PC-3 (cell line): Measurements from ENCODE around the gene SP1. TPM values are rescaled to one million over a fixed set of nuclear protein-coding genes. Genes with fewer than 3 reads are reported as not detected.

ENCODE experiments used
- ATAC-seq: fragments of 200-7000 bp; cut with Tn5 transposase; 2 replicates; pipeline ENCODE4 v1.9.1; 2020; ENCODE audit warnings: mild to moderate bottlenecking, moderate library complexity
- BruUV-seq: library from RNA; stranded (reverse); fragments of 400-500 nt; replicated peaks from 2 replicates; lab custom pipeline; 2021; lab: Mats Ljungman, UMichigan
- CTCF ChIA-PET: fragments of 300-600 bp; sonication (Branson Sonifier 250); formaldehyde crosslinking; loops from one replicate; lab custom pipeline; 2022; ENCODE audit warnings: antibody characterized with exemption; lab: Charles Lee
- POLR2A ChIA-PET: fragments of 300-600 bp; sonication (Branson Sonifier 250); formaldehyde crosslinking; loops from one replicate; lab custom pipeline; 2022; ENCODE audit warnings: antibody characterized with exemption; ENCODE audit not compliant: unreplicated experiment; lab: Charles Lee
- DNase-seq: peaks from one replicate; pipeline ENCODE4 v3.0.0-alpha.2; 2015
- H2AFZ ChIP-seq: fragments of 300-600 bp; sonication (generic); 2 replicates; pipeline ENCODE4 v1.6.0; 2016; ENCODE audit warnings: antibody characterized with exemption, low read length
- H3F3A ChIP-seq: fragments of 300-600 bp; sonication (generic); one replicate; pipeline ENCODE4 v1.6.0; 2017; ENCODE audit warnings: antibody characterized with exemption, low read length, control low read depth, mild to moderate bottlenecking; ENCODE audit not compliant: unreplicated experiment
- H3K27ac ChIP-seq: fragments of 300-600 bp; sonication (generic); 2 replicates; pipeline ENCODE4 v1.5.1; 2016; ENCODE audit warnings: mild to moderate bottlenecking, low read length
- H3K27me3 ChIP-seq: fragments of 300-600 bp; sonication (generic); 2 replicates; pipeline ENCODE4 v1.6.1; 2016; ENCODE audit warnings: low read length, mixed read lengths
- H3K36me3 ChIP-seq: fragments of 300-600 bp; sonication (generic); 2 replicates; pipeline ENCODE4 v1.6.1; 2016; ENCODE audit warnings: low read depth, mixed run types, low read length, mixed read lengths
- H3K4me1 ChIP-seq: fragments of 300-600 bp; sonication (generic); 2 replicates; pipeline ENCODE4 v1.5.1; 2016; ENCODE audit warnings: low read length; ENCODE audit not compliant: insufficient read depth
- H3K4me2 ChIP-seq: fragments of 300-600 bp; sonication (generic); 2 replicates; pipeline ENCODE4 v1.6.0; 2016; ENCODE audit warnings: low read length
- H3K4me3 ChIP-seq: fragments of 300-600 bp; sonication (generic); 2 replicates; pipeline ENCODE4 v1.5.1; 2016; ENCODE audit warnings: mild to moderate bottlenecking, low read length, mixed read lengths
- H3K79me2 ChIP-seq: fragments of 300-600 bp; sonication (generic); 2 replicates; pipeline ENCODE4 v1.6.1; 2017; ENCODE audit warnings: low read length, mixed read lengths
- H3K9ac ChIP-seq: fragments of 300-600 bp; sonication (generic); 2 replicates; pipeline ENCODE4 v1.6.0; 2016; ENCODE audit warnings: mild to moderate bottlenecking, low read length
- H3K9me2 ChIP-seq: fragments of 300-600 bp; sonication (generic); replicated peaks from 2 replicates; pipeline ENCODE4 v1.6.1; 2016; ENCODE audit warnings: mixed run types, low read length, mixed read lengths
- H3K9me3 ChIP-seq: fragments of 300-600 bp; sonication (generic); 2 replicates; pipeline ENCODE4 v1.6.1; 2016; ENCODE audit warnings: low read length, mixed read lengths
- H4K20me1 ChIP-seq: fragments of 300-600 bp; sonication (generic); 2 replicates; pipeline ENCODE4 v1.6.1; 2016; ENCODE audit warnings: low read length, mixed read lengths
- CTCF ChIP-seq: fragments of 300-600 bp; sonication (generic); conservative IDR thresholded peaks from 2 replicates; pipeline ENCODE4 v1.5.1; 2017; ENCODE audit warnings: antibody characterized with exemption, low read depth, mild to moderate bottlenecking, low read length
- EZH2 ChIP-seq: fragments of 300-600 bp; sonication (generic); IDR thresholded peaks from one replicate; pipeline ENCODE4 v1.6.1; 2017; ENCODE audit warnings: antibody characterized with exemption, mild to moderate bottlenecking, low read length; ENCODE audit not compliant: unreplicated experiment
- EZH2phosphoT487 ChIP-seq: fragments of 300-600 bp; sonication (generic); IDR thresholded peaks from 2 replicates; pipeline ENCODE4 v1.6.1; 2018; ENCODE audit warnings: mild to moderate bottlenecking, antibody characterized with exemption, low read length, borderline replicate concordance
- intact Hi-C: fragments of 100-400 bp; cut with micrococcal nuclease; formaldehyde crosslinking; loops from 2 replicates; pipeline ENCODE4 v1.9.0; 2023
- total RNA-seq: library from RNA; depleted of rRNA; stranded (reverse); fragments of >200 nt; gene quantifications from 2 replicates; pipeline ENCODE4 v1.2.3, GENCODE V29; 2014

Gene SP1
- total RNA-seq, 1 experiment from 2014 or later, result 49.7 TPM

- POLR2A ChIA-PET, result no interaction called here
- Histone ChIP-seq H3K9me2 (no peaks in the 10 kb centered on the region), H3K27ac (no peak overlapping the region), H3K9me3 (no peaks in the 10 kb centered on the region), H3K27me3 (no peaks in the 10 kb centered on the region), H3K9ac (no peak overlapping the region), H3K36me3 (peaks cover 3% of the 10 kb centered on the region; the same call in 1 of the 2 replicates), H3K4me3 (no peak overlapping the region), H4K20me1 (peaks cover 12% of the 10 kb centered on the region), H3K4me2 (peak overlapping the region; percentile 84), H3K79me2 (peaks cover 95% of the 10 kb centered on the region), H3F3A (no peaks in the 10 kb centered on the region), H3K4me1 (peaks cover 35% of the 10 kb centered on the region), H2AFZ (no peak overlapping the region)
- intact Hi-C loops, result no loop called here
- no TSS peak for BruUV-seq
- TF ChIP-seq EZH2phosphoT487 (no peak), CTCF (no peak), EZH2 (no peak)
- DNase-seq, result no peak
- CTCF ChIA-PET, result interaction anchor here (0.6 kb wide), 1 partner anchor 63 kb away, joined by 4 read pairs; no protein-coding TSS in a partner anchor
- ATAC-seq, result no peak
Observed at GRCh38 chr12:53388932-53389331, 9.0 kb downstream of the SP1 start.

DNA sequence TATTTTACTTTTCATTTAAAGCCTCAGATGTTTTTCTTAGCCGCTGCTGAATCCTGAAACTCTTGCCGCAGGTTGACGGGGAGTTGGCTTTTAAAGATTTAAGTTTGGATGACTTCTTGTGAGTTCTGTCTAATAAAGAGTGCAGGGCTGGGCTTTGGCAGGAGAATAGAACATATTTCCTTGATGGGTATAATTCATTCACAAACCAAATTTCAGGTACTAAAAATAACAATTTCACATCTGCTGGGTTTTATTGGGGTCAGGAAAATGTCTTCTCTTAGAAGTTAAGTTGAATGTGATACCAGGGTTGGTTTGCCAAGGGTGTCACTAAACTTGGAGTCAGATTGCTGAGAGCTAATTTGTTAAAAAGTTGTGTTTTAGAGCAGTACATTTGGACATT lies 9.7 kb downstream of the SP1 start:
- TF ChIP-seq EZH2phosphoT487, result no peak
- TF ChIP-seq EZH2, result no peak
- TF ChIP-seq CTCF, result no peak
- H3K27ac ChIP-seq, result no peak overlapping the region
- ChIA-PET CTCF (no interaction called here), POLR2A (no interaction called here)
- no peaks in the 10 kb centered on the region for H3K27me3 ChIP-seq
- H3K4me1 ChIP-seq, result peaks cover 35% of the 10 kb centered on the region
- H3F3A ChIP-seq, result no peaks in the 10 kb centered on the region
- H3K9ac ChIP-seq, result no peak overlapping the region
- intact Hi-C loops, result no loop called here
- peaks cover 92% of the 10 kb centered on the region for H3K79me2 ChIP-seq
- no peak overlapping the region for H2AFZ ChIP-seq
- DNase-seq, result no peak
- no peak overlapping the region for H3K4me3 ChIP-seq
- H4K20me1 ChIP-seq, result peaks cover 12% of the 10 kb centered on the region
- peaks cover 3% of the 10 kb centered on the region; the same call in 1 of the 2 replicates for H3K36me3 ChIP-seq
- no peaks in the 10 kb centered on the region for H3K9me2 ChIP-seq
- TSS peak; percentile 12 for BruUV-seq
- no peaks in the 10 kb centered on the region for H3K9me3 ChIP-seq
- H3K4me2 ChIP-seq, result peak overlapping the region; percentile 21; the same call in 1 of the 2 replicates
- ATAC-seq, result no peak

DNA sequence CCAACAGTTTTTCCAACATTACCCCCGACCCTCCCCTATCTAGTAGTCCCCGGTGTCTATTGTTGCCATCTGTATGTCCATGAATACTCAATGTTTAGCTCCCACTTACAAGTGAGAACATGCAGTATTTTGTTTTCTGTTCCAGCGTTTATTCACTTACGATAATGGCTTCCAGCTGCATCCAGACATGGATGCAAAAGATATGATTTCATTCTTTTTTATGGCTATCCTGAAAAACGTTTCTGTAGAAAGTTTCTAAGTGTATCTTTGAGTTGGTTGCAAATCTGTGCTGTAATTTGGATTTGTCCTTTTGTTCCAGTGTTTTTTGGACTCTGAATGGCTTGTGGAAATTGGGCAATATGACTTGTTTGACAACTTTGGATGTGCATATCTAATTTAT lies 11.7 kb downstream of the SP1 start:
- H2AFZ ChIP-seq, result no peak overlapping the region
- H3K9me3 ChIP-seq, result no peaks in the 10 kb centered on the region
- ChIA-PET POLR2A (no interaction called here), CTCF (no interaction called here)
- no TSS peak for BruUV-seq
- H3K9ac ChIP-seq, result no peak overlapping the region
- peaks cover 93% of the 10 kb centered on the region for H3K79me2 ChIP-seq
- H3K4me2 ChIP-seq, result no peak overlapping the region
- H3K36me3 ChIP-seq, result peaks cover 3% of the 10 kb centered on the region; the same call in 1 of the 2 replicates
- H3F3A ChIP-seq, result no peaks in the 10 kb centered on the region
- no peak overlapping the region for H3K4me3 ChIP-seq
- H3K27ac ChIP-seq, result no peak overlapping the region
- no peaks in the 10 kb centered on the region for H3K9me2 ChIP-seq
- peaks cover 29% of the 10 kb centered on the region for H3K4me1 ChIP-seq
- intact Hi-C loops, result no loop called here
- ATAC-seq (no peak), DNase-seq (no peak)
- H3K27me3 ChIP-seq, result no peaks in the 10 kb centered on the region
- H4K20me1 ChIP-seq, result peaks cover 7% of the 10 kb centered on the region; the same call in 1 of the 2 replicates
- TF ChIP-seq CTCF (no peak), EZH2phosphoT487 (no peak), EZH2 (no peak)
